ENCODE results near the gene FBXW4. TPM values are rescaled to one million over a fixed set of nuclear protein-coding genes. Genes with fewer than 3 reads are reported as not detected.

Gene FBXW4
- polyA plus RNA-seq, 1 of the 3 experiments (the other 2 are of a cell fraction): 27.6 TPM

- Histone ChIP-seq H3K4me2 (no peak overlapping the region), H3K9me3 (no peaks in the 10 kb centered on the region), H2AFZ (ENCODE audit: low read depth) (no peak overlapping the region), H3K79me2 (ENCODE audit: insufficient read depth) (no peaks in the 10 kb centered on the region), H3K36me3 (replicated peaks in 1 of 2; ENCODE audit: control insufficient read depth in 1 of 2, insufficient read depth in 2 of 2, low read length in 1 of 2) (no peaks in the 10 kb centered on the region), H3K9me2 (no peaks in the 10 kb centered on the region), H3K27me3 (ENCODE audit: insufficient read depth) (no peaks in the 10 kb centered on the region), H3K27ac (ENCODE audit: low read depth in 2 of 2, low read length in 1 of 2) (no peak overlapping the region), H3F3A (replicated peaks; ENCODE audit: insufficient read depth) (no peaks in the 10 kb centered on the region), H3K4me1 (ENCODE audit: control insufficient read depth in 1 of 2, insufficient read depth in 2 of 2, low read depth in 1 of 2, low read length in 1 of 2) (no peaks in the 10 kb centered on the region), H3K9ac (no peak overlapping the region), H3K4me3 (ENCODE audit: low read depth in 2 of 2, low read length in 1 of 2) (no peak overlapping the region), H4K20me1 (ENCODE audit: insufficient read depth) (no peaks in the 10 kb centered on the region)
- WGBS (ENCODE audit: low lambda C conversion rate): 78% methylated on average over 10 of the region's 10 CpGs
- ChIA-PET CTCF (interaction anchor here (1.2 kb wide), 1 partner anchor 62 kb away, joined by 3 read pairs; no protein-coding TSS in a partner anchor), POLR2A (interaction anchor here (0.6 kb wide), 1 partner anchor 1720 kb away, joined by 3 read pairs; no protein-coding TSS in a partner anchor)
- no peak for TF ChIP-seq FOXM1 (IDR thresholded peaks at IDR 0.05; ENCODE audit: low read depth)
- no peak for TF ChIP-seq GATA2 (CRISPR knock-in tag; IDR thresholded peaks at IDR 0.05)
- no peak for TF ChIP-seq NFIC (IDR thresholded peaks at IDR 0.05; ENCODE audit: borderline replicate concordance)
- TF ChIP-seq RAD21 (IDR thresholded peaks at IDR 0.05; ENCODE audit: low read length): no peak
- TF ChIP-seq RCOR1 (IDR thresholded peaks at IDR 0.05; ENCODE audit: low read length): no peak
- no peak for TF ChIP-seq TAF1 (IDR thresholded peaks at IDR 0.05; ENCODE audit: borderline replicate concordance, low read depth, low read length)
- no peak for TF ChIP-seq RXRA (IDR thresholded peaks at IDR 0.05; ENCODE audit: borderline replicate concordance, low read depth)
- DNase-seq: no peak
Observed at GRCh38 chr10:101716891-101717659, 22.1 kb upstream of the FBXW4 start.

DNA sequence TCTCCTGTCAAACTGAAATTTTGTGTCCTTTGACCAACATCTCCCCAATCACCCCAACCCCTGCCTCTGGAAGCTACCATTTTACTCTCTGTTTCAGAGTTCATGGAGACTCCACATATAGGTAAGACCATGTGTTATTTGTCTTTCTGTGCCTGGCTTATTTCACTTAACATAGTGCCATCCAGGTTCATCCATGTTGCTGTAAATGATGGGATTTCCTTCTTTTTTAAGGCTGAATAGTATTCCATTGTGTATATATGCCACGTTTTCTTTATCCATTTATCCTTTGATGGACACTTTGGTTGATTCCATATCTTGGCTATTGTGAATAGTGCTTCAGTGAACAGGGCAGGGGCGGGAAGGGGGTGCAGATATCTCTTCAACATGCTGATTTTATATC, 18.0 kb upstream of the FBXW4 start:
- H4K20me1 ChIP-seq (ENCODE audit: insufficient read depth): no peaks in the 10 kb centered on the region
- H3K9me2 ChIP-seq: no peaks in the 10 kb centered on the region
- DNase-seq: no peak
- no peaks in the 10 kb centered on the region for H3K4me1 ChIP-seq (ENCODE audit: control insufficient read depth in 1 of 2, insufficient read depth in 2 of 2, low read depth in 1 of 2, low read length in 1 of 2)
- no peak overlapping the region for H3K4me3 ChIP-seq (ENCODE audit: low read depth in 2 of 2, low read length in 1 of 2)
- WGBS (ENCODE audit: low lambda C conversion rate): 38% methylated on average over 2 of the region's 2 CpGs
- H3K27me3 ChIP-seq (ENCODE audit: insufficient read depth): no peaks in the 10 kb centered on the region
- TF ChIP-seq RCOR1 (IDR thresholded peaks at IDR 0.05; ENCODE audit: low read length): no peak
- TF ChIP-seq SIN3A (IDR thresholded peaks at IDR 0.05; ENCODE audit: borderline replicate concordance, low read depth, low read length): no peak
- H3K9ac ChIP-seq: no peak overlapping the region
- H3K9me3 ChIP-seq: no peaks in the 10 kb centered on the region
- no peaks in the 10 kb centered on the region for H3K36me3 ChIP-seq (replicated peaks in 1 of 2; ENCODE audit: control insufficient read depth in 1 of 2, insufficient read depth in 2 of 2, low read length in 1 of 2)
- H3F3A ChIP-seq (replicated peaks; ENCODE audit: insufficient read depth): no peaks in the 10 kb centered on the region
- H2AFZ ChIP-seq (ENCODE audit: low read depth): no peak overlapping the region
- no peak overlapping the region for H3K4me2 ChIP-seq
- CTCF ChIA-PET: no interaction called here
- H3K79me2 ChIP-seq (ENCODE audit: insufficient read depth): no peaks in the 10 kb centered on the region
- POLR2A ChIA-PET: no interaction called here
- no peak overlapping the region for H3K27ac ChIP-seq (ENCODE audit: low read depth in 2 of 2, low read length in 1 of 2)

GRCh38 chr10:101710793-101711192, 15.8 kb upstream of the FBXW4 start:
- Histone ChIP-seq H3K27ac (ENCODE audit: low read depth in 2 of 2, low read length in 1 of 2) (no peak overlapping the region), H3K27me3 (ENCODE audit: insufficient read depth) (no peaks in the 10 kb centered on the region), H3K36me3 (replicated peaks in 1 of 2; ENCODE audit: control insufficient read depth in 1 of 2, insufficient read depth in 2 of 2, low read length in 1 of 2) (no peaks in the 10 kb centered on the region), H3K9me2 (no peaks in the 10 kb centered on the region), H3K79me2 (ENCODE audit: insufficient read depth) (no peaks in the 10 kb centered on the region), H3K9ac (no peak overlapping the region), H3K4me1 (ENCODE audit: control insufficient read depth in 1 of 2, insufficient read depth in 2 of 2, low read depth in 1 of 2, low read length in 1 of 2) (no peaks in the 10 kb centered on the region), H3K4me3 (ENCODE audit: low read depth in 2 of 2, low read length in 1 of 2) (no peak overlapping the region), H2AFZ (ENCODE audit: low read depth) (no peak overlapping the region), H3K9me3 (no peaks in the 10 kb centered on the region), H3K4me2 (no peak overlapping the region), H3F3A (replicated peaks; ENCODE audit: insufficient read depth) (no peaks in the 10 kb centered on the region), H4K20me1 (ENCODE audit: insufficient read depth) (no peaks in the 10 kb centered on the region)
- no peak for DNase-seq
- 62% methylated on average over 2 of the region's 2 CpGs for WGBS (ENCODE audit: low lambda C conversion rate)
- ChIA-PET CTCF (interaction anchor here (1.8 kb wide), 2 partner anchors 9 to 11 kb away, joined by 4 to 7 read pairs; no protein-coding TSS in a partner anchor), POLR2A (no interaction called here)
- no peak for TF ChIP-seq TEAD4 (IDR thresholded peaks at IDR 0.05; ENCODE audit: borderline replicate concordance, insufficient read depth)
- no peak for TF ChIP-seq POLR2AphosphoS5 (IDR thresholded peaks at IDR 0.05; ENCODE audit: low read depth, low read length)
- TF ChIP-seq PBX3 (IDR thresholded peaks at IDR 0.05): no peak
- no peak for TF ChIP-seq EZH2phosphoT487 (IDR thresholded peaks at IDR 0.05; ENCODE audit: borderline replicate concordance, low read depth)
- no peak for TF ChIP-seq CHD2 (IDR thresholded peaks at IDR 0.05; ENCODE audit: low read length, partially characterized antibody)
